Tibial nerve (tissue), 4 donors: ENCODE data around the gene AASDH. TPM values are rescaled to one million over a fixed set of nuclear protein-coding genes. Genes with fewer than 3 reads are reported as not detected.

ENCODE experiments used
- DNase-seq, 2 donors: peaks; one replicate each; pipeline ENCODE4 v3.0.0-alpha.2; 2019; ENCODE audit warnings: low spot score in 2 of 2
- H3K27ac ChIP-seq, 4 donors: fragments of 200-600 bp; sonication (generic) in 3 of 4; one replicate each; pipeline ENCODE4 v1.5.1; 2017 to 2019; ENCODE audit warnings: mild to moderate bottlenecking in 1 of 4
- H3K27me3 ChIP-seq, 2 donors: fragments of 200-600 bp; sonication (generic) in 1 of 2; one replicate each; pipeline versions ENCODE4 v1.5.1 to v1.6.0; 2017 to 2019
- H3K36me3 ChIP-seq, 3 donors: fragments of 200-600 bp; sonication (generic); one replicate each; pipeline ENCODE4 v1.5.1; 2018 to 2019
- H3K4me1 ChIP-seq, 4 donors: fragments of 200-600 bp; sonication (generic) in 3 of 4; one replicate each; pipeline ENCODE4 v1.5.1; 2017 to 2019
- H3K4me3 ChIP-seq, 4 donors: fragments of 200-600 bp; sonication (generic) in 3 of 4; one replicate each; pipeline ENCODE4 v1.5.1; 2017 to 2019; ENCODE audit warnings: mild to moderate bottlenecking in 1 of 4, moderate library complexity in 1 of 4
- H3K9me3 ChIP-seq, 4 donors: fragments of 200-600 bp; sonication (generic) in 3 of 4; one replicate each; pipeline ENCODE4 v1.5.1; 2017 to 2019
- EP300 ChIP-seq, 2 donors: sonication (generic); formaldehyde crosslinking; IDR thresholded peaks; one replicate each; pipeline ENCODE4 v1.6.1; 2017; ENCODE audit warnings: antibody characterized with exemption in 2 of 2, mild to moderate bottlenecking in 1 of 2
- POLR2A ChIP-seq, 2 donors: fragments of 450-650 bp; IDR thresholded peaks; one replicate each; pipeline ENCODE4 v1.6.1; 2017; ENCODE audit warnings: antibody characterized with exemption in 2 of 2, mild to moderate bottlenecking in 2 of 2, moderate library complexity in 2 of 2
- WGBS, 2 donors: methylation state at CpG; one replicate each; pipeline ENCODE4 v1.1.5; 2018; 5-methylcytosine and 5-hydroxymethylcytosine counted together
- total RNA-seq, 4 donors: library from RNA; depleted of rRNA; stranded (reverse); fragments of >200 nt; gene quantifications; one replicate each; pipeline ENCODE4 v1.1.0, GENCODE V29; 2016
- TF ChIP-seq, protein P1 (sequence below), 5 experiments: fragments of 200-600 bp in 3 of 5; fragments of 450-650 bp in 2 of 5; sonication (generic) in 3 of 5; IDR thresholded peaks; one replicate each; pipeline ENCODE4 v1.5.1; 2016 to 2019; ENCODE audit warnings: antibody characterized with exemption in 5 of 5, mild to moderate bottlenecking in 3 of 5, moderate library complexity in 2 of 5

AASDH gene
- total RNA-seq, 4 donors from 2014 or later = 8.4 to 15.3 (median 12.3) TPM

GRCh38 chr4:56424697-56425514 lies 37.6 kb upstream of the AASDH start:
- Histone ChIP-seq H3K4me3 (no peak overlapping the region), H3K27me3 (no peaks in the 10 kb centered on the region), H3K4me1 (no peaks in the 10 kb centered on the region), H3K36me3 (no peaks in the 10 kb centered on the region), H3K27ac (no peak overlapping the region), H3K9me3 (no peaks in the 10 kb centered on the region)
- TF ChIP-seq EP300 (IDR thresholded peaks at IDR 0.05) = no peak
- TF ChIP-seq, protein P1, sequence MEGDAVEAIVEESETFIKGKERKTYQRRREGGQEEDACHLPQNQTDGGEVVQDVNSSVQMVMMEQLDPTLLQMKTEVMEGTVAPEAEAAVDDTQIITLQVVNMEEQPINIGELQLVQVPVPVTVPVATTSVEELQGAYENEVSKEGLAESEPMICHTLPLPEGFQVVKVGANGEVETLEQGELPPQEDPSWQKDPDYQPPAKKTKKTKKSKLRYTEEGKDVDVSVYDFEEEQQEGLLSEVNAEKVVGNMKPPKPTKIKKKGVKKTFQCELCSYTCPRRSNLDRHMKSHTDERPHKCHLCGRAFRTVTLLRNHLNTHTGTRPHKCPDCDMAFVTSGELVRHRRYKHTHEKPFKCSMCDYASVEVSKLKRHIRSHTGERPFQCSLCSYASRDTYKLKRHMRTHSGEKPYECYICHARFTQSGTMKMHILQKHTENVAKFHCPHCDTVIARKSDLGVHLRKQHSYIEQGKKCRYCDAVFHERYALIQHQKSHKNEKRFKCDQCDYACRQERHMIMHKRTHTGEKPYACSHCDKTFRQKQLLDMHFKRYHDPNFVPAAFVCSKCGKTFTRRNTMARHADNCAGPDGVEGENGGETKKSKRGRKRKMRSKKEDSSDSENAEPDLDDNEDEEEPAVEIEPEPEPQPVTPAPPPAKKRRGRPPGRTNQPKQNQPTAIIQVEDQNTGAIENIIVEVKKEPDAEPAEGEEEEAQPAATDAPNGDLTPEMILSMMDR (IDR thresholded peaks at IDR 0.05) = peak; percentile 38 to 68 (median 49)
- peak in 1 of 2 donors; percentile 74 for DNase-seq
- WGBS, 2 donors = 64% methylated on average over 5 of the region's 5 CpGs

- H3K27ac ChIP-seq = no peak overlapping the region
- no peak for DNase-seq
- no peak for TF ChIP-seq POLR2A (IDR thresholded peaks at IDR 0.05)
- TF ChIP-seq, protein P1 (IDR thresholded peaks at IDR 0.05) = no peak
- TF ChIP-seq EP300 (IDR thresholded peaks at IDR 0.05) = no peak
- no peak overlapping the region for H3K4me3 ChIP-seq
- no peaks in the 10 kb centered on the region for H3K27me3 ChIP-seq
- no peaks in the 10 kb centered on the region for H3K9me3 ChIP-seq
- WGBS, 2 donors = 91 to 92% methylated on average over 5 of the region's 5 CpGs
- no peaks in the 10 kb centered on the region for H3K4me1 ChIP-seq
- no peaks in the 10 kb centered on the region for H3K36me3 ChIP-seq
Observed at GRCh38 chr4:56424176-56424575, 36.9 kb upstream of the AASDH start.

- no peak overlapping the region for H3K4me3 ChIP-seq
- H3K27me3 ChIP-seq = no peaks in the 10 kb centered on the region
Observed at GRCh38 chr4:56417396-56417795, 30.1 kb upstream of the AASDH start.

GRCh38 chr4:56416349-56416748 lies 29.1 kb upstream of the AASDH start:
- Histone ChIP-seq H3K4me3 (no peak overlapping the region), H3K36me3 (no peaks in the 10 kb centered on the region), H3K4me1 (peaks cover 0 to 2% (median 0%) of the 10 kb centered on the region in 4 donors), H3K9me3 (no peaks in the 10 kb centered on the region), H3K27ac (no peak overlapping the region), H3K27me3 (no peaks in the 10 kb centered on the region)
- DNase-seq = no peak
- TF ChIP-seq EP300 (IDR thresholded peaks at IDR 0.05) (no peak), POLR2A (IDR thresholded peaks at IDR 0.05) (no peak)
- TF ChIP-seq, protein P1 (IDR thresholded peaks at IDR 0.05) = no peak
- WGBS, 2 donors = 77% methylated on average over 3 of the region's 3 CpGs

More at GRCh38 chr4:56417396-56417795, 30.1 kb upstream of the AASDH start:
- H3K9me3 ChIP-seq = no peaks in the 10 kb centered on the region
- H3K36me3 ChIP-seq = no peaks in the 10 kb centered on the region
- H3K27ac ChIP-seq = no peak overlapping the region
- no peak for DNase-seq
- no peaks in the 10 kb centered on the region for H3K4me1 ChIP-seq
- TF ChIP-seq, protein P1 (IDR thresholded peaks at IDR 0.05) = no peak
- TF ChIP-seq EP300 (IDR thresholded peaks at IDR 0.05) (no peak), POLR2A (IDR thresholded peaks at IDR 0.05) (no peak)
- WGBS, 2 donors = 94 to 99% methylated on average over 3 of the region's 3 CpGs

- no peaks in the 10 kb centered on the region for H3K36me3 ChIP-seq
- no peaks in the 10 kb centered on the region for H3K9me3 ChIP-seq
- 78 to 82% methylated on average over 4 of the region's 4 CpGs for WGBS, 2 donors
- no peak overlapping the region for H3K27ac ChIP-seq
- H3K27me3 ChIP-seq = no peaks in the 10 kb centered on the region
- no peak overlapping the region for H3K4me3 ChIP-seq
- DNase-seq = no peak
- H3K4me1 ChIP-seq = peaks cover 0 to 21% (median 4%) of the 10 kb centered on the region in 4 donors
- TF ChIP-seq EP300 (IDR thresholded peaks at IDR 0.05) (no peak), POLR2A (IDR thresholded peaks at IDR 0.05) (no peak)
- TF ChIP-seq, protein P1 (IDR thresholded peaks at IDR 0.05) = no peak
Observed at GRCh38 chr4:56414135-56414670, 26.9 kb upstream of the AASDH start.
